HPDE6-E6E7 (cell line): ENCODE data around the gene TMEFF2.

Experiments
- DNase-seq: peaks from one replicate; pipeline ENCODE4 v3.0.0; 2011; ENCODE audit warnings: missing footprints; ENCODE audit errors: extremely low spot score

TMEFF2 gene

GRCh38 chr2:191970867-191971266 lies 223.9 kb downstream of the TMEFF2 start:
- DNase-seq, result no peak

DNA sequence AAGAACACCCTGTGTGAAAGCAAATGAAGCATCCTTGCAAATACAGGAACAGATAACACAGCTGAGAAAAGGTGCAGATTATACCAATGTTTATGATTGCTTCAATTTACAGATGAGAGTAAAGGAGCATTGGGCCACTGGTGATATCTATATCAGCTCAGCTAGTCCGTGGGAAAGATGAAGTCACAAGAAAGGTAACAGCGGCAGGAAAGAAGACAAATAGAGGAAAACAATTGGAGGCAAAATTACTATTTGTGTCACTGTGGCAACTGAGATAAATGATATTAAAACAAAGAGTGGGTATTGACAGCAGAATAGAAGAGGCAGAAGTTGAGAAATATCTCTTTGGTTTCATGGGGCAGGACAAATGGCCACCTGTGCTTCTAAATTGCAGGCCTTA lies 226.6 kb downstream of the TMEFF2 start:
- no peak for DNase-seq

DNA sequence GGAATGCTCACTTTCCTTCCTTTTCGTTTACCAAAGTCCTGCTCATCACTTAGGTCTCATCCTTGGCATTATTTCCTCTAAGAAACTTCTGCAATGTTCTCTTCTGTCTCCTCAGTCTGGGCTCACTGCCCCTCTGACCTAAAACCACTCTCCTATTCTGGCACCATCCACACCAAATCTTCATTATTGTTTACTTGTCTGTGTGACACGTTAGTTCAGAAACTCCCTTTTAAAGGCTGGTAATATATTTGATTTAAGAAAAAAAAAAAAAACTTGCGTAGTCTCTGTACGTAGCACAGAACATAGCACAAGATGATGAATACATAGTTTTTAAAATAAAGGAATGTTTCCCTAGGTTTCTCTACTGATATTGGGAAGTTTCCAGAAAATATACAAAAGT lies 229.0 kb downstream of the TMEFF2 start:
- DNase-seq, result no peak

GRCh38 chr2:191961556-191961955 lies 233.2 kb downstream of the TMEFF2 start:
- no peak for DNase-seq

DNA sequence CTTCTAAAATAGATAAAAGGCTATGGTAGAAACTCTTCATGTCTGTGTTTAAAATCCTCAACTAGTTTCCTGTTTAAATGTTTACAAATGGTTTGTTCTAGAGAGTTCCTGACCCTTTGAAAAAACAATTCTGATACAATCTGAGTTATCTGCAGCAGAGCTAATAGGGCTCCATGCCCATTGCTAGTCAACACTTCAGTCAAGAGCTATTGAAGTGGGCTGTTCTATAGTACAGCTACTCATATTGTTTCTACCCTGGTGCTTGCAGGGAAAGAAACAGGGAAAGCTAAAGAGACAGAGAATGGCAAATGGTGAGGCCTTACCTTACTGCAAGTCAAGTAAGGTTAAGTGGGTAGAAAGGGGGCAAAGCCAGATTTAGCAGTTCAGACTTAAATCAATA lies 235.5 kb downstream of the TMEFF2 start:
- DNase-seq, result no peak

DNA sequence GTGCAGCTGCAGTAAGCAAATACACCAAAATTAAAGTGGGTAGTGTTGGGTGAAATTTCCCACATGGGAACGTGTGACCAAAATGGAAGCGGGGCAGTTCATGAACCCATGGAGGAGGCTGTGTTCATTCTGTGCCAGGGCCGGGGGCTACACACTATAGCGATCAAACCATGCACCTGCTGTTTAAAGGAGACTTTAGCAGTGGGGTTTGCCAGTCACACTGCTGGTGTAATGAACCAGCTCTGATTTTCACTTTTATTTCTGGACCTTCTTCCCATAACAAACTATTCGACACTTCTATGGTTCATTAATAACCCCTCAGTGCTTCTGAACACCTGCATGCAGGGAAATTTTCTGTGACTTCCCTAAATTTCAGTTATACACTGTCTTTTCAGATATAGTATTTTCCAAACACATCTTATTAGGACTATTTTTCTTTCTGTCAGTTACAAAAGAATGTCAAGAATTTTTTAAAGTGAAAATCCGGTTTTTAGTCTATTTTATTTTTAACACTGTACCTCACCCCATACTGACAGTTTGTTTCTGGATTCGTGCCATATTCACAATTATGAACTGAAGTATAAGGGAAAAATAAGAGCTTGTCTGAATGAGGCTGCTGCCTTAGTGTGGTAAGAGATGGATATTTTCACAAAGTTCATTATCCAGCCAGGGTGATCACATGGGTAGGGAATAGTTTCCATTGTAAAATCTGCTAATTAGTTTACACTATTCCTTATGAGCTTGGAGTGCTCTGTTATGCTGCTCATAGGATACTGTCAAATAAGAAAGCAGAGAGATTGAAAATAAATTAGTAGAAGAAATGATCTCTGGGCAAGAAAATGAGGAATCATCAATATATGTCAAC lies 236.5 kb downstream of the TMEFF2 start:
- DNase-seq, result no peak

GRCh38 chr2:191954451-191954850 lies 240.3 kb downstream of the TMEFF2 start:
- DNase-seq, result no peak

DNA sequence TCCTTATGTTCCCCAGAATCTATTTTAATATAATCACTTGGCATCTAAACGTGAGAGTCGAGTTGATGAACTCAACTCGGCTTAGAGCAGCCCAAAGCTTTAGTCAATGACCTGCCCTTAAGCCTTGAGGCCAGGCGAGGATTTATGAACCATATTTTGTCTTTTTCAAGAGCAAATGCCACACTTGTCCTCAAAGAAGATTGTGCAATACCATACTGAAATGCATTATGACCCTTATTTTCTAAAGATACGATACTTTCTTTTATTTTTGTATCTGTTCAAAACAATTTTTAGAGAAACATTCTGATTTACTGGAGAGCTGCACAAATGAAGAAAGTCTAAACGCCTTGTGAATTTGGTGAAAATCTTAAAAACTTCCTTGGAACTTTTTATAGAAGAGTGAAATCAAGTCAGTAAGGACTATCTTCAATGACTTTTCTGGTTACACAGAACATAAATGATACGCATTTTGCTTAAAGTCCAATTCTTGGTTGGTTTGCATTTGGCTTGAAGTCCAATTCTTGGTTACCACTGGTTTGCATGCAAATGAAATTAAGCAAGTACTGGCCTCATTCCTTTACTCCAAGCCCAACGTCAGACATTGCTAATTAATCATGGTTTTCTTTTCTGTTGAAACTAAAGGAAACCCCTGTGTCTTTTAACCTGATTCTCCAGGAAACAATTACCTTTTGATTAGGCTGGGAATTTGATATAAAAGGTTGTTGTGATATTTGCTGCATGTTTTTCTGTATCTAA lies 242.0 kb downstream of the TMEFF2 start:
- no peak for DNase-seq

DNA sequence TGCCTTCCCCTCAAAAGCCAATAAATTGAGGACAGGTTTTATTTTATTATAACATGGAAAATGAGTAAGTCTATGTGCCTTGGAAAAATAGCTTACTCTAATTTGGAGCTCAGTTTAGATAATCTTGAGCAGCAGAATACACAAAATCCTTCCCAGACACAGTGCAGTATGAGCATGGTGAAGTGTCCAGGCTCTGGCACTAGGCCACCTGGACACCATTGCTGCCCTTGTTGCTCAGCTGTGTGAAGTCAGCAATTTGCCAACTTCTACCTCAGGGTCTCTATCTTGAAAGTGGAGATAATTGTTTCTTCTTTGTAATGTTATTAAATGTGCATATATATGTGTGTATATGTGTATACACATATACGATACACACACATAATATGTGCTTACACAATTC lies 242.9 kb downstream of the TMEFF2 start:
- no peak for DNase-seq

GRCh38 chr2:191951376-191951775 lies 243.4 kb downstream of the TMEFF2 start:
- no peak for DNase-seq

- DNase-seq, result no peak
These were observed 244.4 kb downstream of the TMEFF2 start for GRCh38 chr2:191950132-191950874.

DNA sequence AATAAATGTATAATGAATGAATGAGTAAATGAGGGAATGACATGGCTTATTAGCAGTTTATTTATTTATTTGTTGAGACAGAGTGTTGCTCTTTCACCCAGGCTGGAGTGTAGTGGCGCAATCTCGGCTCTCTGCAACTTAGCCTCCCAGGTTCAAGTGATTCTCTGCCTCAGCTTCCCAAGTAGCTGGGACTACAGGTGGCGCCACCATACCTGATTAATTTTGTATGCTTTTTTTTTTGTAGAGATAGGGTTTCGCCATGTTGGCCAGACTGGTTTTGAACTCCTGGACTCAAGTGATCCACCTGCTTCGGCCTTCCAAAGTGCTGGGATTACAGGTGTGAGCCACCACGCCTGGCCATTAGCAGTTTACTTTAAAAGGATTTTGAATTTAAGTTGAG lies 247.5 kb downstream of the TMEFF2 start:
- no peak for DNase-seq

DNA sequence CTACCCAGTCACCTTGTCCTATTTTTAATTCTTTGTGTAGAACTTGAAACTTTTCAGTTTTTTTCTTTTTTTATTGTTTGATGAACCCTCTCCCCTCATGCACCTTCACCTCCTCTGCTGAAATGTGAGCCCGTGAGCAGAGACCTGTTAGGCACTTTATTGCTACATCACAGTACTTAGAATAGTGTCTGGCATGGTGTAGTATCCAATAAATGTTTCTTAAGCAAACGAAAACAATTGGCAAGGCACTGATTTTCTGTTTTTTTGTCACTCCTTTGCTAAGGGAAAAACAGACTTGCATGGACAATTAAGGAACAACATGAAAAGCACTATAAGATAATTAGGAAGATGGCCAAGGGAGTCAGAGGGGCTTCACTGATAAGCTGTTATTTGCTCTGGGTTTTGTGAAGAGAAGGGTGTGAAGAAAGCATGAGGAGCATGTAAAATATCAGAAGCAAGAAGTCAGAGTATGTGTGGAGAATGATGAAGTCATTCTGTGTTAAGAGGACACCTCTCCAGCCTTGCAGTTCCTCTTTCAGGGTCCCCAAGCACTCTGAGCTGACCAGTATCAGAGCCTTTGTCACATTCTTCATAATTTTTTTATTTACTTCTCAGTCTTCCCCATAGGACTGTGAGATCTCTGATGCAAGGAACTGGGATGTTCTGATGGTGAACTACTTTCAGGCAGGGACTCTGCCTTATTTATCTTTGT lies 248.1 kb downstream of the TMEFF2 start:
- DNase-seq, result no peak

GRCh38 chr2:191945623-191946022 lies 249.1 kb downstream of the TMEFF2 start:
- no peak for DNase-seq

DNA sequence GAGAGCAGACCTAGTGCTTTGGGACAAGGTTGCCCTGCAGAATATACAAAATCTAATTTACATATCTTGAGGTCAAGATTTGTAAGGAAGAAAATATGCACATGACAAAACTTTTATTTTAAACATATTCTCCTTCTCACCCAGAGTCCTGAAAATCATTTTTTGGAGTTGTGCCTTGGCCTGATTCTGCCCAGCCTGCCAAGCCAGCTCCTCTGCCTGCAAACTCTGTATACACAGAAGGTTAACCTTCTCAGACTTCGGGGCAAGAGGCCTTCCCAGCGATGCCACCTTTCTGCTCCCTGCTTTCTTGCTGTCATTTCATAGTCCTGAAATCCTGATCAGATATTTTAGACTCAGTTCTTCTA lies 252.0 kb downstream of the TMEFF2 start:
- no peak for DNase-seq

DNA sequence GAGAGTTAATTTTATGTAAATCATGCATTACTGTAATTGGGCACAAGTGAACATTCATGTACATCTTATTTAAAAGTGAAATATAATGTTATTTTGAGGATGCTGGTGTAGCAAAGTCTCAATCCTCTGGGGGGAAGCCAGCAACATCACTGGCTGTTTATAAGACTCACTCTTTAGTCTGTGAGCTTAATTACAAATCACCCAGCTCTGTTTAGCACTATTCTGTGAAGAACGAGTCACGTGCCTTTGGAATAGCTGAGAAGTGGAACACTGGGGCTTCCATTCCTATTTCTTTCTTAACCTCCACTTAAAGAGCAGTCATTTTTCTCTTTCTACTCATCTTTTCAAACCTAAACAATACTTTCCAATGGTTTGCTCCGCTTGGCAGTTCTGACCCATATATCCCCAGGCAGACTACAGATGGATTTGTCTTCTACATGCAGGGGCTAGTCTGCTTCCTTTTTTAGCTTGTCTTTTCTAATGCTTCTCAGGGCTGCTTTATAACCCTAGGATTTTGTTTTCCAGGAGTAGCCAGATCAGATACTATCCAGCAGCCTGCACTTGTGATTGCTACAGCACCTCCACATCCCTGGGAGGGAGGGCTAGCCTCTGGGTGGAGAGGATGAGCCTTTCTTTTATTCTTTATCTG lies 252.5 kb downstream of the TMEFF2 start:
- DNase-seq, result no peak

DNA sequence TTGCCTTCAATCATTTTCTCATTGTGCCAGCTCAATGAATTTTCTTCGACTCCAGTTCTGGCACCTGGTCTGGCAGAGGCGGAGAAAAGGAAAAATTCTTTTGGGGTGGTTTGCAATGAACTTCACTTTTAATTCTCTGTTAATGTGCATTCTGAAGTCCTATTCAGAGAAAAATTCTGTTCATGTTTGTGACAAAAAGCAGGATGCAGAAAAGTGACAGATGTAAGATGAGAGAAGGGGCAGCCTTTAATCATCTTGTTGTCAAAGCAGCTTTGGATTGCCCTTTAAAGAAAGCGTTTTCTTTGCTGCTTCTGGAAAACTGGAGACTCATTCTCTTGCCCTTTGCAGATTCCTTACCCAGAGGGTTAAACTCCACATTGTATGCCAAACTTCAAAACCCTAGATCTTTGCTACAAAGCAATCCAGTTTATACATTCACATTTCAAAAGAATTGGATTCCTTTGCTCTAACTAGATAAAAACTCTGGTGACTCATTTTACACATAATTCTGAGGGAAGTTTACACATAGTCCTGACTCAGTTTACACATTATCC lies 253.3 kb downstream of the TMEFF2 start:
- DNase-seq, result no peak

- DNase-seq, result no peak
These were observed 256.0 kb downstream of the TMEFF2 start for GRCh38 chr2:191938779-191939178.

DNA sequence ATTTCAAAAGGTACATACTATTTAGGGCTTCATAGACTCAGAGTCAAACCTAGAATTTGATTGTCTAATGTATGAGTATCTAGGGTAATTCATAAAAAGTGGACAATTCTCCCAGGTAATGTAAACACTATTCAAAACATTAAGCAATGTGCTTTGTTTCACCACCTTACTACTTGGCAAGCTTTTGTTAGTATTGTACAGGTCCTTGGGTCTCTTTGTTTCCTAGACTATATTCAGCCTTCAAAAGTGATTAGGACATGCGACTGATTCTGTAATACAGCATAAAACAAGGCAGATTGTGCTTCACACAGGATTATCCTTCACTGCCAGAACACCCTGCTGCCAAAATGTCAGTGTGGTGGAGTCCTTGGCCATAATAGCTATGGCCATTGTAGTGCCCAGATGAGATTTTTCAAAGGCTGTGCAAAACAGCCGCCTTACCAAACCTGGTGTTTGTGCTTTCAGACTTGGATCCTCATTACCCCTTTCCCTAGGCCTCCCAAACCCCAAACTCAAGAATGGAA lies 257.8 kb downstream of the TMEFF2 start:
- no peak for DNase-seq

- no peak for DNase-seq
These were observed 259.5 kb downstream of the TMEFF2 start for GRCh38 chr2:191935247-191935646.
